T-helper 9 cell (primary cell): Measurements from ENCODE around the gene FYB1.
"Not testable (repeated sequence)": the region's sequence is repeated elsewhere in the genome, so short reads cannot be mapped to it uniquely, and the experiment has no call there.

ENCODE experiments used
- DNase-seq: peaks from one replicate; pipeline ENCODE4 v3.0.0-alpha.2; 2020
- total RNA-seq, 2 donors: gene quantifications; one replicate each; lab custom pipeline; 2026; lab: John Stamatoyannopoulos, UW

Gene FYB1, protein sequence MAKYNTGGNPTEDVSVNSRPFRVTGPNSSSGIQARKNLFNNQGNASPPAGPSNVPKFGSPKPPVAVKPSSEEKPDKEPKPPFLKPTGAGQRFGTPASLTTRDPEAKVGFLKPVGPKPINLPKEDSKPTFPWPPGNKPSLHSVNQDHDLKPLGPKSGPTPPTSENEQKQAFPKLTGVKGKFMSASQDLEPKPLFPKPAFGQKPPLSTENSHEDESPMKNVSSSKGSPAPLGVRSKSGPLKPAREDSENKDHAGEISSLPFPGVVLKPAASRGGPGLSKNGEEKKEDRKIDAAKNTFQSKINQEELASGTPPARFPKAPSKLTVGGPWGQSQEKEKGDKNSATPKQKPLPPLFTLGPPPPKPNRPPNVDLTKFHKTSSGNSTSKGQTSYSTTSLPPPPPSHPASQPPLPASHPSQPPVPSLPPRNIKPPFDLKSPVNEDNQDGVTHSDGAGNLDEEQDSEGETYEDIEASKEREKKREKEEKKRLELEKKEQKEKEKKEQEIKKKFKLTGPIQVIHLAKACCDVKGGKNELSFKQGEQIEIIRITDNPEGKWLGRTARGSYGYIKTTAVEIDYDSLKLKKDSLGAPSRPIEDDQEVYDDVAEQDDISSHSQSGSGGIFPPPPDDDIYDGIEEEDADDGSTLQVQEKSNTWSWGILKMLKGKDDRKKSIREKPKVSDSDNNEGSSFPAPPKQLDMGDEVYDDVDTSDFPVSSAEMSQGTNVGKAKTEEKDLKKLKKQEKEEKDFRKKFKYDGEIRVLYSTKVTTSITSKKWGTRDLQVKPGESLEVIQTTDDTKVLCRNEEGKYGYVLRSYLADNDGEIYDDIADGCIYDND
- total RNA-seq: 379 to 480 reads per million in 2 donors

DNA sequence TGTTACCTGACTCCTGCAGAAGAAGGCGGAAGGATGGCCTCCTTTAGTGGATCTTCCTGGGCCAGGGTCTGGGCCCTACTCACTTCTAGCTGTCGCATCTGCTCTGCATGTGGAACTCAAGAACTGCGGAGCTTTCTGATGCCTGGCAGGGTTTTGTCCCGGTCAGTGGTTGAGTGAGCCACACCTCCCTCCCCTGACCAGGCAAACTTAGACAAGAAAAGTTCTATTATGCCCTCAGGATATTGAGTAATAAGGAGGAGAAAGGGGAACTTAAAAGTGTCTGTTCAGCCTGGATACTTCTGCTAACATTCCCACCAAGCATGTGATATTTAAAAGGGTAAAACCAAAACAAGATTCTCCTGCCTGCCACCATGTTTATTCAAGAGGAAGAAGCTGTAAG lies at the start of gene FYB1:
TSS of gene FYB1 (minus strand) at position 127 of the 400 bp plus-strand sequence. CDS start 16,603 bp downstream, outside the sequence.
- no peak for DNase-seq

DNA sequence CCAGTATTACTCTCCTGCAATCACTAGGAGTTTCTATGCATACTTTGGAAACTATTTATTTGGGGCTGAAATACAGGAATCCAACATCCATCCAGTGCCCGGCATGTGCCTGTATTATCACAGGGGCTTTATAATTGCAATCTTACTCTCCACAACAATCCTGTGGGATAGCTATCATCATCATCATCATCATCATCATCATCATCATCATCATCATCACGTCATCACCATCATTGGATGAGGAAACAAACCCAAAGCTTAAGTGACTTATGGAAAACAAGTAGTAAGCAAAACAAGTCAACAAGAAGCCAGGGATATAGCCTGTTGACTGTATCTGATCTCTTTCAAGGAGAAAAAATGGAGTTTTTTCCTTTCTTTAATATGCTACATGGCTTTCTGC lies 47.8 kb upstream of the FYB1 start:
- no peak for DNase-seq

DNA sequence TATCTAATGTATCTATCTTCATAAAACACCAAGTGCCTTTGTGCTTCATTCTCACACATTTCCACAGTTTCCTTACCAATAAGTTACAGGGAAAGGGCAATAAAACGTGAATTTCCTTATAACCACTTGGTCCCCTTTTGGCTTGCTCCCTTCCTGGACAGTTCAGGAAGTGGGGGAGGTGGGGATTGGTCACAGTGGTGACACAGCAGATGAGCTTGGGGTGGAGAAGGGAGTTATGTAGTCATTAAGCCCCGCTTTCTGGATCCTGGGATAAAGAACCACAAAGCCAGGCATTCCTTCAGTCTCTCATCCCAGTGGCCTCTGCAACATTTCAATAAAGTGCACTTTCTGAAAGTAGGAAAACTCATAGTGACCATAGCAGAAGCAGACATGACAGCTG lies 47.1 kb upstream of the FYB1 start:
- DNase-seq: no peak

DNA sequence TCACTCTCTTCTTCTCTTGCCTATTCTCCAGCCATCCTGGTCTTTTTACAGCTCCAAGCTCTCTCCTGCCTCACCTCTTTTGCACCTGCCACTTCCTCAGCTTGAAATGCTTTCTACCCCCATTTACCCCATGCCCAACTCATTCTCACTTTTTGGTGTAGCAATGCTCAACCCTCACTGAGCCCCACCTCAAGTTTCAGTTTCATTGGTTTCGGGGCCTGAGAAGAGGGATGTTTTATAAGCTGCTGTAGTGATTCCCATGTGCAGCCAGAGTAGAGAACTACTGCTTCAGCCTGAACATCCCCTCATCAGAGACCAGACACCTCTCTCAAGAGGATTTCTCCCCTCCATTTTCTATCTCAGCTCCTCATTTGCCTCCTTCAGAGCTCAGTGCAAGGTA lies 45.2 kb upstream of the FYB1 start:
- DNase-seq: no peak

DNA sequence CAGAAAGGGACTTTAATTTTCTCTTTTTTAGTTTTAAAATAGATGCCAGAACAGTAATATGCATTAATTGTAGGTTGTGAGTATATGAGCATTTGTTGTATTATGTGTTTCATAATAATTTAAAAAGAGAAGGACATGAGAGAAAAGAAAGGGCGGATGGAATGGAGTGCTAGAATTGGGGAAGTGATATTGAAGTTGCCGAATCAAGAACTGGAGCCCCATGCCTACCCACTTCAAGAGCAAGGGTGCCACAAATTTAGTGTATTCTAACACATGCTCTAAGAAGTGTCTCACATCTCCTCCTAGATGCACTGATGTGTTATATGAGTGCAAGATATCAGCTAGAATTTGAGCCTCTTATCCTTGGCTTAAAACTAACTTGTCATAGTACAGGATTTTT lies 43.6 kb upstream of the FYB1 start:
- DNase-seq: no peak

DNA sequence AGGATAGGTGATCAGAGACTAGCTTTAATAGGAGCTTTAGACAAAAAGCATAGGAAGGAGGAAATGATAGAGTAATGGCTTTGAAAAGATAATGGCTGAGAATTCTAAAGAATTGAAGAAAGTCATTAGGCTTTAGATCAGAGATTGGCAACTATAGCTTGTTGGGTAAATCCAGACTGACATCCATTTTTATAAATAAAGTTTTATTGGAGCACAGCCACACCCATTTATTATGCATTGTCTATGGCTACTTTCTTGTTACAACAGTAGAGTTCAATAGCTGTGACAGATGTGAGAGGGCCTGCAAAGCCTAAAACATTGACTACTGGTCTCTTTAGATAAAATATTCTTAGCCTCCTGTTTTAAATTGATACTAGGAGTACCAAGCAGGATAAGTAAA lies 40.7 kb upstream of the FYB1 start:
- no peak for DNase-seq

DNA sequence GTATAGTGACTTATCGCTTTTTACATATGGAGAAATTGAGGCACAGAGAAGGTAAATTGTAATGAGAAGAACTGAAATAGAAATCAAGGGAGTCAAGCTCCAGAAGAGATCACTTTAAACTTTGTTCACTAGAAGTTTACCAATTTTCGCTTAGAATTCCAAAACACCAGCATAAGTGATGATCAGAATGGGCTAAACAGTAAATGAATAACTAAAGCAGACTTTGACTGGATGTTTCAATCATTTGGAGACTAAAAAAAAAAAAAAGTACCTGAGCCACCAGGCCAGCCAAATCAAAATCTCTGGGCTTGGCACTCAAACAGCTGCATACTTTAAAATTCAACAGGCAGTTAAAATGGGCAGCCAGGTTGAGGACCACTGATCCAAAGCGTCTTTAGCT lies 38.2 kb upstream of the FYB1 start:
- DNase-seq: no peak

DNA sequence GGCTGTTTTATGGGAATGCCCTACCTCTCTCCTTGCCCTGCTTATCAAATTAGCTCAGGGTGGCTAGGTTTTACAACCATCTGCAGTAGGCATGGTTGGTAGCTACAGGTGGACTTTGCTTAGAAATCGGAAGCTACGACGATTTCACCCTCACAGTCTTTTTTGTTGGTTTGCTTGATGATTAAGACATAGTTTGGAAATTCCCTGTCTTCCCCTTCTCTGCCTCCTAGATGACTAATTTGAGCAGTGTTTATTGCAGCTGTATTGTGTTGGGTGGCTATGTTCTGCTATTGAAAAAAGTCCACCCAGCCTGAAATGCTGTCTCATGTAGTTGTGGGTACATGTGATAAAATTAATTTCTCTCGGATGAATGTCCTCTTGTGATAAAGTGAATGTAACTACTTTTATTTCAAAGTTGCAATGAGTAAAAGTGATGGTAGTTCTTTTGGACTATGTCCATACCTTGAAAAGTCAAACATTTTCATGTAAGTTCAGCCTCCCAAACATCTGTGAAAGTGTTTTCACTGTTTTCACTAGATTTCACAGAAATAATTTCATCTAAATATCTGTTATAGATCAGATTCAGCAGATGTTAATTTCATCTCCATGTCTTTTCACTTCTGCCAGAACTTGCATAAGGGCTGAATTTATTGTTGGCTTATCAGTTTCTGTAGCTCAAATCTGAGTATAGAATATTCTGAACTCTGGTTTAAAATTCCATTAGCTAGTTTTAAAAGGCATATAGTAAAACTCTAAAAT lies 37.3 kb upstream of the FYB1 start:
- no peak for DNase-seq

DNA sequence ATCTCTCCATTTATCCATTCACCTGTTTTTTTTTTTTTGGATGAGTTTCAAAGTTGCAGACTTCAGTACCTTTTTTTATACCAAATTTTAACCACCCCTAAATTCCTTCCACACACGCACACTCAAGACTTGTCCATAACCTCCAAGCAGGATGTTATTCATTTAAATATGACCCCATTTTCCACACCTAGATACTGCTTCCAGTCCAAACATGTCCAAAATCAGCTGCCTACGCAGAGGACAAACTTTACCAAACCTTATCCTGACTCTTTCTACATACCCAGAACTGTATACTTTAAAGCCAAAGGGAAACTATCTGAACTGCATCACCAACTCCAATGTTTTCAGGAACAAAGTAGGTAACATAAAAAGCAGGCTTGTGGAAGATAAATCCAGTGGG lies 36.0 kb upstream of the FYB1 start:
- no peak for DNase-seq

DNA sequence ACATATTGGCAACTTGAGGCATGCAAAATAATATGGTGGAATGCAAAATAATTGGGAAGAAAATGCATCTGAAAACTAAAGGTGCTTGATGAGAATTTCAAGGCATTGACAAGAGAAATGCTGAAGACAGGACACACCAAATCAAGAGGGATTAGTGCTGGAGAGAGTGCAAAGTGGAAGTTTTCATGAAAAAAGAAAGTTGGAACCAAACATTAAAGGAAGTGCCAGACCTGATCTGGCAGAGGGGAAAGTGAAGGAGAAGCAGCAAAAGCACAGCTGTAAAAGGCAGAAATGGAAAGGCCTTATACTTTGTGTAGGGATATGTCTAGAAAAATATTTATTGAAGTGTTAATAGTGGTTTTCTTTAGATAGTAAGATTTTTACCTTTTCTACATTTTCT lies 35.3 kb upstream of the FYB1 start:
- DNase-seq: no peak

DNA sequence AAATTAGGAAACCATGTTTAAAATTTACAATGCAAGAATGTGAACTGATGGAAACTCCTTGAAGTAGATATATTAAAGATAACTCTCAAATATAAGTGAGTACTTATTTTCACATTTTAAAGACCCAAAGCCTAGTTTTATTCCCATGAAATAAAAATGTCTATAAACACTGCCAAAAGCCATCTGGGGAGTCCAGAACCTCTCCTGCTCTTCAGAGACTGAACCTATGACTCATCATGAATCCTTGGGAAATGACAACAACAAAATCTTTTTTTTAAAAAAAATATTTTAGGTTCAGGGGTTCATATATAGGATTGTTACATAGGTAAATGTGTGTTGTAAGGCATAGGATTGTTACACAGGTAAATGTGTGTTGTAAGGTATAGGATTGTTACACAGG lies 33.8 kb upstream of the FYB1 start:
- no peak for DNase-seq

DNA sequence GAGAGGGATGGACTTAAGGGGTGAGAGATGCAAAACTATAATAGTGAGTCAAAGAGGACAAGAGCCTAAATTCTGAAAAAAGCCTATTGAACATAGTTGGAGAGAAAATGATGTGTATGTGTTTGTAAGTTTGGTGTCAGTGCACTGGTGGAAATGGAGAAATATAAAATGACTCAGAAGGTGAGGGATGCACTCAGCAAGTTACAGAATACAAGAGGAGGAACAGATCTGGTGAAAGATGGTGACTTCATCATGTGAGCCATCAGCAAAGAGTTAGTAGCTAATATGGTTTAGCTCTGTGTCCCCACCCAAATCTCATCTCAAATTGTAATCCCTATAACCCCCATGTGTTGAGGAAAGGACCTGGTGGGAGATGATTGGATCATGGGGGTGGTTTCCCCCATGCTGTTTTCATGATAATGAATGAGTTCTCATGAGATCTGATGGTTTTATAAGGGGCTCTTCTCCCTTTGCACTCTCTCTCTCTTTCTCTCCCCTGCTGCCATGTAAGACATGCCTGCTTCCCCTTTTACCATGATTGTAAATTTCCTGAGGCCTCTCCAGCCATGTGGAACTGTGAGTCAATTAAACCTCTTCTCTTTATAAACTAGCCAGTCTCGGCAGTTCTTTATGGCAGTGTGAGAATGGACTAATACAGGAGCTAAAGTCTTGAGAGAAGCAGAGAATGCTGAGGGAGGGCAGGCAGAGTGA lies 30.4 kb upstream of the FYB1 start:
- DNase-seq: no peak

DNA sequence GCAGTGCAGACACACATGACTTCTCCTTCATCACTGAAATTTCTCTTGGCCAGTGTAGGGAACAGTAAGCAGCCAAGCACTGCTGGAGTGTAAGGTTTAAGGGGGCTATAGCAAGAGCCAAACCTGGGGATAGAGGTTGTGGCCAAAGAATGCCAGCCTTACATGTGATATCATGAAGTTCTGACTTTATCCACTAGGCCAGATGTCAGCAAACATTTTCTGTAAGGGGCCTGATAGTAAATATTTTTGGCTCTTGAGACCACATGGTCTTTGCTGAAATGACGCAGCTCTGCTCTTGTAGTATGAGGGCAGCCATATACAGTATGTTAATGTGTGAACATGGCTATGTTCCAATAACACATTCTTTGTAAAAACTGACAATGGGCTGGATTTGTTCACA lies 29.7 kb upstream of the FYB1 start:
- DNase-seq: no peak

DNA sequence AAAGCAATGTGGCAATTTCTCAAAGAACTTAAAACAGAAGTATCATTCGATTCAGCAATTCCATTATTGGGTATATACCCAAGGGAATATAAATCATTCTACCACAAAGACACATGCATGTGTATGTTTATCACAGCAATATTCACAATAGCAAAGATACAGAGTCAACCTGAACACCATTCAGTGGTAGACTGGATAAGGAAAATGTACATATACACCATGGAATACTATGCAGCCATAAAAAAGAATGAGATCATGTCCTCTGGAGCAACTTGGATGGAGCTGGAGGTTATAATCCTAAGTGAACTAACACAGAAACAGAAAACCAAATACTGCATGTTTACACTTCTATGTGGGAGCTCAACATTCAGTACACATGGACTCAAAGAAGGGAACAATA lies 21.4 kb upstream of the FYB1 start:
- DNase-seq: no peak

DNA sequence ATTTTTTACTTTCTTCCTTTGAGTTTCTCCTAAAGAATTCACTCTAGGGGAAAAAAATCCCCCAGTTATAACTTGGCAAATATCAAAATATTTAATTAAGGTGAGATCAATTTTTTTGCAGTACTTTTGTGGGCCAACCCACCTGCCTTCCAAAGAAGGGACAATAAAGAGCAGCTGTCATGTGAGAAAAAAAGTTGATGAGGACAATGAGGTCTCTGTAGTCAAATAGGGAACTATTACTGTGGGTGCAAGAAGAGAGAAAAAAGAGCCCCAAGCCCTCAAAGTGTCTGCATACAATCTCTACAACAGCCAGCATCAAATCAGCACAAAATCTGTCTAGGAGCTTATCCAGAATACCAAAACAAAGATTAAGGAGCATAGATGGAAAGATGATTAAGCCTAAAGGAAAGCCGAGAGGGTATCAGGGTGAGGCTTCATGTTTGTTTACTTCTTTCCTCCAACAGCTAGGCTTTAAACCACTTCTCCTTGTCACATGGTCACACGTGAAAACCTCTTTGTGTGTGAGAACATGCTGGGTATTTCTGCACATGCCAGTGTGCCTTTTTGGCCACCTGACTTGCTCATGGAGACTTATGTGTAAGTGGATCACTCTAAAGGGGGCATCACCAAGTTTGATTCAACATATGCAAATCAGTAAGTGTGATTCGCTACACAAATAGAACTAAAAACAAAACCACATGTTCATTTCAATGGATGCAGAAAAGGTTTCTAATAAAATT lies 19.2 kb upstream of the FYB1 start:
- no peak for DNase-seq

DNA sequence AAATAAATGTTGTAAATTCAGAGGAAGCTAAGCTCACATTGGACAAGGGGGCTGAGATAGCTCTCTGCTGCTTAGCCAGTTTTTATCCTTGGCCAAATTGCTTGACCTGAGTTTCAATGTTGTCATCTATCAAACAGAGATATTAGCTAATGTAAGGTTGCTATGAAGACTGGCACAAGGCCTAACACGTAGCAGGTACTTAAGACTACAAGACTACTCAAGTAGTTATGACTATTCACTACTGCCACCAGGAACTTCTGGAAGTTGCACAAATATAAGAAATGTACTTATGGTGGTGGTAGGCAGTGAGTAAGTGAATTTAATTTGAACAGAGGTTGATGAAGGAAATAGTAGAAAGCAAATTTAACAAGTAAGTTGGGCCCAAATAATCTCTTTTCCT lies 17.4 kb upstream of the FYB1 start:
- no peak for DNase-seq

DNA sequence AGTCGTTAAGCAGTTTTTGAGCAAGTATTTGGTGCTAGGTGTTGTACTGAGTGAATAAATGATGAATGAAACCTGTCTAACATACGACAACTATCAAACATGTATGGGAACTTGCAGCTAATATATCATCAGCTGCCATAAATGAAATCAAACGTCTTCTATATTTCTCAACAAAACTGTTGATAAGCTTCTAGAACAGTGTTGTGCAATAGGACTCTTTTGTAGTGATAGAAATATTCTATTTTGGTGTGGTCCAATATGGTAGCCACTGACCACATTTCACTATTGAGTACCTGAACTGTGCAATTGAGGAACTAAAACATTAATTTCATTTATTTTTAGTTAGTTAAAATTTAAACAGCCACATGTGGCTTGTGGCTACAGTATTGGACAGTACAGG lies 16.3 kb upstream of the FYB1 start:
- DNase-seq: no peak

DNA sequence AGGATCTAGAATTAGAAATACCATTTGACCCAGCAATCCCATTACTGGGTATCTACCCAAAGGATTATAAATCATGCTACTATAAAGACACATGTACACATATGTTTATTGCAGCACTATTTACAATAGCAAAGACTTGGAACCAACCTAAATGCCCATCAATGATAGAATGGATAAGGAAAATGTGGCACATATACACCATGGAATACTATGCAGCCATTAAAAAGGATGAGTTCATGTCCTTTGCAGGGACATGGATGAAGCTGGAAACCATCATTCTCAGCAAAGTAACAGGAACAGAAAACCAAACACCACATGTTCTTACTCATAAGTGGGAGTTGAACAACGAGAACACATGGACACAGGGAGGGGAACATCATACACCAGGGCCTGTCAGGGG lies 15.1 kb upstream of the FYB1 start:
- not testable (repeated sequence) for DNase-seq

DNA sequence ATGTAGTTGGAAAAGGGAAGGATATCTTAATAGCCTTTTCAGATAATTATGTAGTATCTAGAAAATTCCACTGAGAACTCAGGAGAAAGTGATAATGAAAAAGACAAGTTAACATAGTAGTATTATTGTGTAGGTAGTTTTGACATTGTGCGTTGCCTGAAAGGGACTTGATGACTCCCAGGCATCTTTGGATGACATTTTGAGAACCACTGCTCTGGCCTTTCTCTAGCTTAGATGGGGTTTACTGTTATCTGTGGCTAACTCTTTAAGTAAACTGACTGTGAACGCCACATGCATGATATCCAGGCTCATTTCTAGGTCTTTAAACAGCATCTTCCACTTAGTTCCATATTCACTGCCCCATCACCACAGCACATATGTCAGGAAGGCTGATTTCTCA lies 14.4 kb upstream of the FYB1 start:
- DNase-seq: no peak

DNA sequence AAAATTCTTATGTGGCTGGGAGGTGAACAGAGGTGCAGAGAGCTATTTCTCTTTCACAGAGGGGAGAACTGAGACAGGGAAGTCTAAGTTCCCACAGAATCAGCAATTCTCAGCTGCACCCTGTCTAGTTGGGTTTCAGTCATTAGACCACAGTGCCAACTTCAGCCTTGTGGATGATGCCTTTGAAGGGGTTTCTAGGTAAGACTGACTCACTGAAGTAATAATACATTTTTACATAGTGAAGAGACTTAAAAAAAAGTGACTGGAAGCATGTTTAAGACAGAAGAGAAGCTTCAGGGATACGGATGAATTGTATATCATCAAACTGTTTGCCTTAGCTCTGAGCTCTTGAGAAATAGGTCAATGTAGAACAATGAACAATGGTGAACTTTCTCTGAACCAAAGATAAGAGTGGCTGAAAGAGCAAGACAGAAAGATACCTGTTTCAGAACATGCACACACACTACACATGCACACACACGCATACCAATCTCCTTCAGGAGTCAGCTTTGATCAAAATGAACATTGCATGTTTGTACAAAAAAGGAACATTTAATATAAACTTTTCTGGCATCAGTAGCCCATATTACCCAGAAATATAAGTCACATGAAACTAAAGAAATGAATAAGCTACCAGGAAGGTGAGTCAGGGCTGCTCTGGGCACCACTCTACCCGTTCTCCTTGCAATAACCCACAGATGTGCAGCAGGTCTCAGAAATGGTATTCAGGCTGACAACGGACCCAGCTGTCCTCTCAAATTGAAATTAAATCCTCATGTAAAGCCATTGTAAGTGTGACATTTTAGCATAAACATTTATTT lies 12.6 kb upstream of the FYB1 start:
- DNase-seq: no peak

DNA sequence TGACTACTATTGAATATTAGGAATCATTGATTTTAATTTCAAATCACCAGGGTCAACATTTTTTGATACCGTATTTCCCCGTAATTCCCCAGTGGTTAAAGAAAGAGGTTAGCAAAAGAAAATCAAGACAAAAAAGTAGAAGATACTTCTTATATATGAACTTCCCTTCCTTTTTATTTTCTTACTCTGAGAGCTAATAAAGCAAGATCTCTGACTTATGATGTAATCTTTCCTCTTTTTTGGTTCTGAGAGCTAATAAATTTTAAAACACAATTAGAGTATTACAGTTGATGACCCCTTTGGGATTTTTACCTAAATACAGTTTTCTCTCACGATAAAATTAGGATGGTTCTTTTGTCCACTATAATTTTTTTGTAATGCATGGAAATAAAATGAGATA lies 9.2 kb upstream of the FYB1 start:
- DNase-seq: no peak
